Measurements from ENCODE around the gene SAMD4A. TPM values are rescaled to one million over a fixed set of nuclear protein-coding genes. Genes with fewer than 3 reads are reported as not detected.

Gene SAMD4A
- total and polyA plus RNA-seq, 8 donors: 2.9 to 12.2 (median 9.4) TPM

- no peaks in the 10 kb centered on the region for H3K9me3 ChIP-seq
- intact Hi-C loops (cut with DNase I): no loop called here
- H3K36me3 ChIP-seq: no peaks in the 10 kb centered on the region
- H3K4me3 ChIP-seq: no peak overlapping the region
- ATAC-seq (no peak), FAIRE-seq (no peak), DNase-seq (no peak)
- H3K27me3 ChIP-seq: no peaks in the 10 kb centered on the region
- no peak overlapping the region for H3K27ac ChIP-seq
- 89 to 91% methylated on average over 7 of the region's 7 CpGs for WGBS, 2 donors
- no peak for TF ChIP-seq CTCF (IDR thresholded peaks at IDR 0.05)
- H3K4me1 ChIP-seq: no peaks in the 10 kb centered on the region
Observed at GRCh38 chr14:54739514-54739913, 172.6 kb downstream of the SAMD4A start.

- Histone ChIP-seq H3K9me3 (no peaks in the 10 kb centered on the region), H3K4me3 (no peak overlapping the region), H3K4me1 (no peaks in the 10 kb centered on the region), H3K27ac (no peak overlapping the region), H3K27me3 (no peaks in the 10 kb centered on the region), H3K36me3 (no peaks in the 10 kb centered on the region)
- TF ChIP-seq CTCF (IDR thresholded peaks at IDR 0.05): no peak
- FAIRE-seq (no peak), ATAC-seq (no peak), DNase-seq (no peak)
- intact Hi-C loops (cut with DNase I): no loop called here
- WGBS, 2 donors: 88 to 90% methylated on average over 5 of the region's 5 CpGs
Observed at GRCh38 chr14:54742492-54743350, 175.8 kb downstream of the SAMD4A start.

- WGBS, 2 donors: 87 to 91% methylated on average over 5 of the region's 5 CpGs
- no peak for ATAC-seq
- Histone ChIP-seq H3K36me3 (no peaks in the 10 kb centered on the region), H3K4me3 (no peak overlapping the region), H3K4me1 (no peaks in the 10 kb centered on the region), H3K9me3 (no peaks in the 10 kb centered on the region), H3K27me3 (no peaks in the 10 kb centered on the region), H3K27ac (no peak overlapping the region)
- intact Hi-C loops (cut with DNase I): no loop called here
- no peak for FAIRE-seq
- DNase-seq: no peak
- TF ChIP-seq CTCF (IDR thresholded peaks at IDR 0.05): no peak
Observed at GRCh38 chr14:54743382-54743781, 176.5 kb downstream of the SAMD4A start.

GRCh38 chr14:54746019-54746418 is 179.1 kb downstream of the SAMD4A start:
- H3K9me3 ChIP-seq: no peaks in the 10 kb centered on the region
- FAIRE-seq: no peak
- no peak overlapping the region for H3K4me3 ChIP-seq
- H3K27ac ChIP-seq: no peak overlapping the region
- H3K36me3 ChIP-seq: no peaks in the 10 kb centered on the region
- 84% methylated on average over 3 of the region's 3 CpGs for WGBS, 2 donors
- no peak for ATAC-seq
- H3K4me1 ChIP-seq: no peaks in the 10 kb centered on the region
- intact Hi-C loops (cut with DNase I): no loop called here
- no peak for DNase-seq
- H3K27me3 ChIP-seq: no peaks in the 10 kb centered on the region
- no peak for TF ChIP-seq CTCF (IDR thresholded peaks at IDR 0.05)

GRCh38 chr14:54747616-54748015 is 180.7 kb downstream of the SAMD4A start:
- ATAC-seq: no peak
- WGBS, 2 donors: 73 to 82% methylated on average over 1 of the region's 1 CpG

More at GRCh38 chr14:54747616-54748015, 180.7 kb downstream of the SAMD4A start:
- Histone ChIP-seq H3K36me3 (no peaks in the 10 kb centered on the region), H3K27me3 (no peaks in the 10 kb centered on the region), H3K27ac (no peak overlapping the region), H3K4me1 (no peaks in the 10 kb centered on the region), H3K9me3 (no peaks in the 10 kb centered on the region), H3K4me3 (no peak overlapping the region)
- intact Hi-C loops (cut with DNase I): no loop called here
- FAIRE-seq (no peak), DNase-seq (no peak)
- no peak for TF ChIP-seq CTCF (IDR thresholded peaks at IDR 0.05)
